NCI-H2081 (cell line): ENCODE measurements around the gene KIF1A.

ENCODE experiments used
- DNase-seq, 2 experiments: peaks; one replicate each; lab custom pipeline; 2025; lab: John Stamatoyannopoulos, UW

KIF1A gene

DNA sequence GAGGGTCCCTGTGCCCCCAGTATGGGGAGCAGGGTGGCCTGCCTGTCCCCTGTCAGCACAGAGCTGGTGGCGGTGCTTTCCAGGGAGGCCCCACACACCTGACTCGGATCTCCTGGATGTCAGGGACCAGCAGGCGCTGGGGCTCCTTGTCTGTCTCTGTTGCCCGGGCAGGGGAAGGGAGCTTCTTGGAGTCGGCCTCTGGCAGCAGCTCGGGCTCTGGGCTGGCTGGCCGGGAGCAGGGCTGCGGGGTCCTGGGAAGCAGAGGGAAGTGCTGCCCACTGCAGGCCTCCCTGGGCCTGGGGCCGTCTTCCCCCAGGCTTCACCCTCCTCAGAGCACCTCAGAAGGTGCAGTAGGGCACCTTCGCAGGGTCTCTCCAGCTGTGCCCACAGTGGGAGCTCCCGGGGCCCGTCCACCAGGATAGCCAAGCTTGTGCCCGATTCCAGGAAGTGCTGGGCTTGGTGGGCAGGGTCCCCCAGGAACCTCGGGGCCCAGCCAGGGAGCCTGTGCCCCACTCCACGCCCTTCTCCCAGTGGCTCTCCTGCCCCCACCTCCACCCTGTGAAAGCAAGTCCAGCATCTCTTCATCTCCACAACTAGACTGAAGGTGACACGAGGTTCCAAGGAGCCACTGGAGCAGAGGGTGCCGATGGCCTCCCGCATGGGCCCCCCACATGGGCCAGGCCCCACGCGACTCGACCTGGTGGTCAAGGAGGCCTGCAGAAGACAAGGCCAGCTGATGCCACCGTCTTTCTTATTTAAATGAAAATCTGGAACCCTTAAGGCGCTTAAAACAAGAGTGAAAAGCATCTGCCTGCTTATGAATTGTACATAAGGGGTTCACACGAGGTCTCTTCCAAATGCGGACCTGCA is 100.1 kb downstream of the KIF1A start:
- no peak for DNase-seq

DNA sequence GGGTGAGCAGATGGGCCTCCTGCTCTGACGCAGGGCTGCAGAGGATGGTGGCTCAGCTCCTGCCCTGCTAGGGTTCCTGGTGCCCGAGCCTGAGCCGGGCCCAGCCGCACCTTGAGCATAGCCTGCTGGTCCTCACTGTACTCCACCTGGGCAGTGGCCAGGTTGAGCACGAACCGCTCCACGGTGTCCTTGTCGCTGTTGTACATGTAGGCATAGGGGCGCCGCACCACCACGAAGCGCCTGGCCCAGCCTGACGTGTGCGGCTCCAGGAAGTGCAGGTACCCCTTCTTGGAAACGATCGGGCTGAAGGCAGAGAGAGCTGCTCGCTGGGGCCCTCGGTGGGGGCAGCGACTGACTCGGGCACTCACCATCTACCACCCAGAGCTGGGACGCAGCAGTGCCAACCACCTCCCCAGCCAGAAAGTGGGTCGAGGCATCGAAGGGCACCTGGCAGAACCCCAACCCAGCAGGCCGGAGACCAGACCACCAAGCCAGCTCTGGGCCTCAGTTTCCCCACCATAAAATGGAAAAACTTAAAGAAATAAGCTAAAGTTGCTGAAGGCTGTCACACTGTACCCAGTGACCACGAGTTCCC is 101.0 kb downstream of the KIF1A start:
- no peak for DNase-seq

DNA sequence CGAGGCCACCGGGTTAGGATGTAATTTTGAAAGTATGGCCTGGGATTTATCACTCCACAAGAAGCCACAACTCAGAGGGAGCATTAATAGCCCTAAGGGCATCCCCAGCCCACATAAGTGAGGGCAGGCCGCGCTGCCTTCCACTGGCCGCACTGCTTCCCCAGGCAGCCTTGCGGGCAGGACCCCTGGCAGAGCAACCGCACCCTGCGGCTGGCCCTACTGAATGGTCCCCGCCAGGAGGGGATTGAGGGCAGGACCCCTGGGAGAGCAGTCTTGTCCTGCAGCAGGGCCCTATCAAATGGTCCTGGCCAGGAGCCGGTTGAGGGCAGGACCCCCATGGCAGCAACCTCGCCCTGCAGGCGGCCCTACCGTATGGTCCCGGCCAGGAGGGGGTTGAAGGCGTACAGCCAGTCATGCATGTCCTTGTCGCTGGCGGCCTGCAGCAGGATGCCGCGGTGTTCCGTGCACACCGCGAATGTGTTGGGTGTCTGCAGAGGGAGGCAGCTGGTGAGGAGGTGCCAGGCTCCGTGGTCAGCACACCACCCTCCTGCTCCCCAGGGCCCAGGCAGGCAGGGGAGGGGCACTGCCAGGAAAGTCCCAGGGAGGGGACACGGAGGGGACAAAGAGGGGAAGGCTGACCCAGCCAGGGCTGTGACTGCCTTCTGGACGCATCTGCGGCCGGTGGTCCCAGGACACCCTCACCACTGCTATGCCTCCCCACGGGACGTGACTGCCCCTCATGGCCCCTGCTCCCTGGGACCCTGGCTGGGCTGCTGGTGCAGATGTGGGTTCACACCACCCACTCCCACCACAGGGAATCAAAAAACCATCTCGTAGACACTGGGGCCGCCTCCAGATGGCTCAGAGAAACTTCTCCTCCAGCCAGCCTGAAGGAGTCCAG is 102.1 kb downstream of the KIF1A start:
- DNase-seq: no peak

DNA sequence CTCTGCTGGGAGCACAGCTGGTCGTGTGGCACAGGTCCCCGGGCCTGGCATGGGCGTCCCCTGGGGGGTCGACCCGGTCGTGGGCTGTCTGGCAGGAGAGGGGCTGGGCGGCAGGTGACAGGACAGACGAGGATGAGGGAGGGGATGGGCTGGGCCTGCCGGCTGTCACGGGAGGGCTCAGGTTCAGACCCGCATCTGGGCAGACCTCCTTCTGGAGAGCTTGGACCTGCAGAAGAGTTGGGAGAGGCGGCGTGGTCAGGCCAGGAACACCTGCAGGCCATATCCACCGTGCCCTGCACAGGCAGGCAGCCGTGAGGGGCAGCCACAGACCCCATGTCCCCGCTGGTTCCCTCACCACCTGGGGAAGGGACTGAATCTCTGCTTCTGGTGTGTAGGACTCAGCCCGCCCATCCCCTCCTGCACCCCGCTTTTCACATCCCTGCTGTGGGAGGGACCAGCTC is 102.8 kb downstream of the KIF1A start:
- no peak for DNase-seq

DNA sequence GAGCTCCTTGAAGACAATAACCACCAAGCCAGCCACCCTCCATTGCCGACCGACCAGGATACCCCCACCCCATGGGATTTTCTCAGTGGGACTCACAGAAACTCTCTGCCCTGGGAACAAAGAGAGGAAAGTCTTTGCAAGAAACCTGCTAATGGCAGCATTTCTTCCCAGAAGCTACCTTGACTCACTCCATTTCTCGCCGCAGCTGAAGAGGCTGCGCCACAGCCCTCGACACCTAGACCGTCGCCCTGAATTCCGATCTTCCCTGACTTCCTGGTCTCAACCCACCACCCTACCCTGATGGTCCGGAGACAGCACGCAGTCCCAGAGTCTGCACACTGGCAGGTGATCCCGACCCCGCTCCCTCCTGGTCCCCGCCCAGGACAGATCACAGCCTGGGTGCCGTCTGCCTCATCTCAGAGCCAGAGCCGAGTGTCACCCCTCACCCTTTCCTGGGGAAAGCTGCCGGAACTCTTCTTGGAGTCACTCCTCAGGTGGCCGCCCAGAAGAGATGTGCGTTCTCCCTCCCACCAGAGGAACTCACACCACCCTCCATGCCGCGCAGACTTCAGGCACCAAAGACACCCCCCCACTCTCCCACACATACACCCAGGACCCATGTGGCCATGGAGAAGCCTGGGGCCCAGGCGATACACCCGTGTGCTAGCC is 103.8 kb downstream of the KIF1A start:
- no peak for DNase-seq

- DNase-seq: peak in 1 of 2 experiments; percentile 33
Observed at GRCh38 chr2:240714747-240715725, 105.0 kb downstream of the KIF1A start.

- DNase-seq: no peak
Observed at GRCh38 chr2:240713928-240714746, 105.9 kb downstream of the KIF1A start.

- DNase-seq: no peak
Observed at GRCh38 chr2:240713071-240713927, 106.7 kb downstream of the KIF1A start.

GRCh38 chr2:240712121-240712520 is 107.9 kb downstream of the KIF1A start:
- DNase-seq: no peak

DNA sequence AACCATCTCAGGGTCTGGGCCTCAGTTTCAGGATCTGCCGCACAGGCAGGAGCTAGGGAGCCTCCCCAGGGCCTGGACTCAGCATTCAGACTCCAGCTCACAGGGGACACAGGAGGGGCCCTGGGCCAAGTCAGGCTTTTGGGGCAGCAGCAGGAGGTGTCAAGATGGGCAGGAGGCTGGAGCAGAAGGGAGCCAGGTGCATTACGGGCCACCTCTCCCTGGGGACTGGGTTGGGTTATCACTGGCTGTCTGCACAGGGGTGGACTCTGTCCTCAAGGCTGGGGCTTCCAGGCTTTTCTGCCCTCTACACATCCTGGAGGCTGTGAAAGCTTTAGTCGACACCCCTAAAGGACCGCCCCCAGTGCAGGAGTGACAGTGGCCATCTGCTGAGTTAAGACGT is 108.3 kb downstream of the KIF1A start:
- no peak for DNase-seq

GRCh38 chr2:240711296-240711695 is 108.7 kb downstream of the KIF1A start:
- no peak for DNase-seq

- no peak for DNase-seq
Observed at GRCh38 chr2:240708457-240708856, 111.6 kb downstream of the KIF1A start.

GRCh38 chr2:240707821-240708220 is 112.2 kb downstream of the KIF1A start:
- DNase-seq: no peak

GRCh38 chr2:240707043-240707756 is 112.8 kb downstream of the KIF1A start:
- DNase-seq: no peak

- DNase-seq: no peak
Observed at GRCh38 chr2:240705204-240705791, 114.7 kb downstream of the KIF1A start.

DNA sequence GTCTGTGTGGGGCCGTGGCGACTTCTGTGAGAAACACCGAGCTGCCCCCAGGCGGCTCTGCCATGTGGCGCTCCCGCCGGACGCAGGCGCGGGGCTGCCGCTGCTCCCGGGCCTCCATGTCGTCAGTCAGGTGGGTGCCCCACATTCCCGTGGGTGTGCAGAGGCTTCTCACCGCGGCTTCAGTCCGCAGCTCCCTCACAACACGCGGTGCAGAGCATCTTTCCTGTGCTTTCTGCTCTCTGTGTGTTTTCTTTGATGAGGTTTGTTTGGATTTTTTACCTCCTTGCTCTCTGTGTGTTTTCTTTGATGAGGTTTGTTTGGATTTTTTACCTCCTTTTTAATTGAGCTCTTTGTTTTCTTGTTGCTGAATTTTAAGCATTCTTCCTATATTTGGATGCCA is 115.4 kb downstream of the KIF1A start:
- DNase-seq: no peak

DNA sequence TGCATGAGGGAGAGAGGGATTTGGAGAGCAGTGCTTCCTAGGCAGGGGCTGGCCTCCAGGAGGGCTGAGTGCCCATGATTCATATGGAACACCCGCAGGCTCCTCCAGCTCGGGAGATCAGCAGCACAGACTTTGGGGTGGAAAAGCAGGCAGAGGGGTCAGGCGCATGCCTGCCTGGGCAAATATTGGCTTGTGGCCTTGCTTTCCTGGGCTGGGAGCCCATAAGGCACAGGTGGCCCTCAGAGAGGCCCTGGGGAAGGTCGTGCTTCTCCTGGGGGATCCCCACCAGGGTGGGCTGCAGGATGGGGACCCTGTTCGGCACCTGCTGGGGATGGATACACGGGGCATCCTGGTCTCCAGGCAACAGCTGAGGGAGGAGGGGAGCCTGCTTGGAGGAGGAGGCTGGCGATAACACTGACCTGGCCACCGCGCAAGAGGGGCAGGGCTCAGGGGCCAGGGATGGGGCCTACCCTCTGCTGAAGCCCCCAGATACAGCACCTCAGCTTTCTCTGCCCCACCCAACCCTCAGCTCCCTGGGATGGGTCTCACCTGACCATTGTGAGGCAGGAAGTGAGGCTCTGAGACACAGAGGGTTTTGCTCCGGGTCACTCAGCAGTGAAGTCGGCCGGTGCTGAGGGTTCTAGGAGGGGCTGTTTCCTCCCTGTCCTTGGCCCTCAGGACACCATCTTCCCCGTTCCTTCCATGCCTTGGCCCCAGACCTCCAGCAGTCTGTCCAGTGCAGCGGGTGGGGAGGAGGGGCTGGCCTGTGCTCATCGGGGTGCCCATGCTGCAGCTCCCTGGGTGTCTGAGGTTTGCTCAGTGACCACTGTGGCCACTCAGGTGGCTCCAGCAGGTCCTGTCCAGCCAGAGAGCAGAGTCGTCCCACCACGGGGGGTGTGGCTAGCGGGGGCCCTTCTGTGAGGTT is 116.3 kb downstream of the KIF1A start:
- DNase-seq: no peak
